Kidney (tissue), 22 donors: ENCODE results near the gene AP3S1. TPM values are rescaled to one million over a fixed set of nuclear protein-coding genes. Genes with fewer than 3 reads are reported as not detected.

Experiments
- DNase-seq, 5 donors: peaks; one replicate each; pipeline ENCODE4 v3.0.0-alpha.2; 2013 to 2020
- FAIRE-seq: peaks from 2 replicates; lab custom pipeline; 2012; peaks lifted over from hg19 to GRCh38; lab: Jason Lieb, UNC
- H3K27ac ChIP-seq, 2 donors: one replicate each; pipeline ENCODE4 v1.7.0; 2013; ENCODE audit warnings: low read depth in 2 of 2, low read length in 2 of 2, inconsistent platforms in 1 of 2
- H3K27me3 ChIP-seq: one replicate; pipeline ENCODE4 v1.7.1; 2013; ENCODE audit warnings: low read length, inconsistent platforms; ENCODE audit not compliant: control insufficient read depth, insufficient read depth
- H3K36me3 ChIP-seq, 3 donors: one replicate each; pipeline versions ENCODE4 v1.7.0 to v1.7.1; 2013; ENCODE audit warnings: low read length in 3 of 3, control low read depth in 1 of 3, inconsistent platforms in 1 of 3; ENCODE audit not compliant: insufficient read depth in 3 of 3, control insufficient read depth in 2 of 3
- H3K4me1 ChIP-seq, 3 donors: one replicate each; pipeline versions ENCODE4 v1.7.0 to v1.7.1; 2013; ENCODE audit warnings: low read length in 3 of 3, inconsistent platforms in 1 of 3, low read depth in 1 of 3; ENCODE audit not compliant: control insufficient read depth in 2 of 3, insufficient read depth in 2 of 3
- H3K4me3 ChIP-seq, 3 donors: one replicate each; pipeline versions ENCODE4 v1.7.0 to v1.8.1; 2013; ENCODE audit warnings: low read length in 3 of 3, control low read depth in 1 of 3, inconsistent platforms in 1 of 3
- H3K9ac ChIP-seq, 3 donors: one replicate each; pipeline versions ENCODE4 v1.7.0 to v1.7.1; 2013; ENCODE audit warnings: low read length in 3 of 3, control low read depth in 1 of 3, inconsistent platforms in 1 of 3
- H3K9me3 ChIP-seq, 3 donors: one replicate each; pipeline versions ENCODE4 v1.7.0 to v1.7.1; 2013; ENCODE audit warnings: low read length in 3 of 3, control low read depth in 1 of 3, inconsistent platforms in 1 of 3; ENCODE audit not compliant: control insufficient read depth in 2 of 3, insufficient read depth in 1 of 3
- intact Hi-C: fragments of 100-400 bp; cut with DNase I; formaldehyde crosslinking; loops from one replicate; pipeline ENCODE4 v1.11.1; 2022
- long read RNA-seq, 10 donors: library from polyadenylated mRNA in 1 of 10; unstranded in 1 of 10; transcript quantifications; one replicate each; pipeline ENCODE4 v2.0.0 and lab custom pipeline, GENCODE V29; 2021 to 2026
- polyA plus RNA-seq: library from polyadenylated mRNA; stranded (reverse); fragments of 350-450 nt; fragmentation: Illumina TruSeq; extraction: RNeasy Lipid Tissue Mini Kit (QIAGEN cat#74804); gene quantifications from one replicate; pipeline ENCODE4 v1.2.3, GENCODE V29; 2014; ENCODE audit warnings: low read depth, low replicate concordance; ENCODE audit not compliant: insufficient read depth
- total RNA-seq: library from RNA; stranded (reverse); fragmentation: NEBNext Ultra II Directional; extraction: Animal tissue kit (Norgen Biotek cat#: 25700); gene quantifications from one replicate; pipeline ENCODE4 v1.2.1, GENCODE V29; 2021
- TF ChIP-seq, protein P1 (sequence below): IDR thresholded peaks from 3 replicates; pipeline ENCODE4 v1.5.1; 2012; ENCODE audit warnings: mild to moderate bottlenecking, moderate library complexity, borderline replicate concordance; ENCODE audit not compliant: insufficient read depth; ENCODE audit errors: extremely low read depth
- donor health status: control.
- donor health status: control.
- donor health status: control.
- donor health status: control.
- donor health status: control.
- donor health status: DM: yes; HTN: yes; CAD: no.
- donor health status: Normal renal cell carcinoma (clear cell type).

The AP3S1 gene
- total RNA-seq (54.1 TPM), polyA plus RNA-seq (50.2 TPM)
- long read RNA-seq, donor 1, transcript AP3S1-201 (6 exons, 1,730 nt), result major isoform, 35 of 35 reads
- long read RNA-seq, donor 1, partial matches to known transcripts, result 0 of 35 reads
- long read RNA-seq, donor 1, other reads (novel, unspliced or antisense), result 0 of 35 reads
- long read RNA-seq, donor 2, transcript AP3S1-201 (6 exons, 1,730 nt), result major isoform, 30 of 31 reads
- long read RNA-seq, donor 2, partial matches to known transcripts, result 0 of 31 reads
- long read RNA-seq, donor 2, other reads (novel, unspliced or antisense), result 0 of 31 reads
- long read RNA-seq, donor 3, transcript AP3S1-201 (6 exons, 1,730 nt), result major isoform, 35 of 78 reads
- long read RNA-seq, donor 3, partial matches to known transcripts, result 43 of 78 reads
- long read RNA-seq, donor 3, other reads (novel, unspliced or antisense), result 0 of 78 reads
- long read RNA-seq, donor 4, transcript AP3S1-201 (6 exons, 1,730 nt), result major isoform, 28 of 29 reads
- long read RNA-seq, donor 4, partial matches to known transcripts, result 0 of 29 reads
- long read RNA-seq, donor 4, other reads (novel, unspliced or antisense), result 0 of 29 reads
- long read RNA-seq, donor 5, partial matches to known transcripts, result 0 of 1 reads
- long read RNA-seq, donor 5, other reads (novel, unspliced or antisense), result 0 of 1 reads
- long read RNA-seq, donor 6, transcript AP3S1-201 (6 exons, 1,730 nt), result major isoform, 57 of 240 reads
- long read RNA-seq, donor 6, partial matches to known transcripts, result 183 of 240 reads
- long read RNA-seq, donor 6, other reads (novel, unspliced or antisense), result 0 of 240 reads
- long read RNA-seq, donor 7, transcript AP3S1-201 (6 exons, 1,730 nt), result major isoform, 34 of 41 reads
- long read RNA-seq, donor 7, partial matches to known transcripts, result 2 of 41 reads
- long read RNA-seq, donor 7, other reads (novel, unspliced or antisense), result 5 of 41 reads
- long read RNA-seq, donor 8, transcript AP3S1-201 (6 exons, 1,730 nt), result major isoform, 25 of 31 reads
- long read RNA-seq, donor 8, partial matches to known transcripts, result 0 of 31 reads
- long read RNA-seq, donor 8, other reads (novel, unspliced or antisense), result 5 of 31 reads
- long read RNA-seq, donor 9, transcript AP3S1-201 (6 exons, 1,730 nt), result major isoform, 23 of 23 reads
- long read RNA-seq, donor 9, partial matches to known transcripts, result 0 of 23 reads
- long read RNA-seq, donor 9, other reads (novel, unspliced or antisense), result 0 of 23 reads
- long read RNA-seq, donor 10, transcript AP3S1-201 (6 exons, 1,730 nt), result major isoform, 24 of 90 reads
- long read RNA-seq, donor 10, partial matches to known transcripts, result 66 of 90 reads
- long read RNA-seq, donor 10, other reads (novel, unspliced or antisense), result 0 of 90 reads

- H3K27me3 ChIP-seq, result no peaks in the 10 kb centered on the region
- FAIRE-seq (no peak), DNase-seq (peak; percentile 94 to 98 (median 97))
- peaks cover 3 to 7% (median 4%) of the 10 kb centered on the region in 3 donors for H3K36me3 ChIP-seq
- TF ChIP-seq, protein P1, sequence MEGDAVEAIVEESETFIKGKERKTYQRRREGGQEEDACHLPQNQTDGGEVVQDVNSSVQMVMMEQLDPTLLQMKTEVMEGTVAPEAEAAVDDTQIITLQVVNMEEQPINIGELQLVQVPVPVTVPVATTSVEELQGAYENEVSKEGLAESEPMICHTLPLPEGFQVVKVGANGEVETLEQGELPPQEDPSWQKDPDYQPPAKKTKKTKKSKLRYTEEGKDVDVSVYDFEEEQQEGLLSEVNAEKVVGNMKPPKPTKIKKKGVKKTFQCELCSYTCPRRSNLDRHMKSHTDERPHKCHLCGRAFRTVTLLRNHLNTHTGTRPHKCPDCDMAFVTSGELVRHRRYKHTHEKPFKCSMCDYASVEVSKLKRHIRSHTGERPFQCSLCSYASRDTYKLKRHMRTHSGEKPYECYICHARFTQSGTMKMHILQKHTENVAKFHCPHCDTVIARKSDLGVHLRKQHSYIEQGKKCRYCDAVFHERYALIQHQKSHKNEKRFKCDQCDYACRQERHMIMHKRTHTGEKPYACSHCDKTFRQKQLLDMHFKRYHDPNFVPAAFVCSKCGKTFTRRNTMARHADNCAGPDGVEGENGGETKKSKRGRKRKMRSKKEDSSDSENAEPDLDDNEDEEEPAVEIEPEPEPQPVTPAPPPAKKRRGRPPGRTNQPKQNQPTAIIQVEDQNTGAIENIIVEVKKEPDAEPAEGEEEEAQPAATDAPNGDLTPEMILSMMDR, result no peak
- H3K4me1 ChIP-seq, result peaks cover 0 to 19% (median 15%) of the 10 kb centered on the region in 3 donors
- intact Hi-C loops, result no loop called here
- no peaks in the 10 kb centered on the region for H3K9me3 ChIP-seq
- peak within 1 kb of the TSS; percentile 95 to 98 for H3K27ac ChIP-seq
- H3K9ac ChIP-seq, result peak within 1 kb of the TSS; percentile 82 to 93 (median 92)
- H3K4me3 ChIP-seq, result peak within 1 kb of the TSS; percentile 92 to 96 (median 93)
Measured at GRCh38 chr5:115841382-115842088, at the start of gene AP3S1, which contains the start of gene ATG12. Gene AP3S1 (plus strand): TSS chr5:115841935. CDS start chr5:115842038, 103 bp downstream. Gene ATG12 (minus strand): TSS chr5:115841565. CDS start chr5:115841552, 13 bp downstream.

DNA sequence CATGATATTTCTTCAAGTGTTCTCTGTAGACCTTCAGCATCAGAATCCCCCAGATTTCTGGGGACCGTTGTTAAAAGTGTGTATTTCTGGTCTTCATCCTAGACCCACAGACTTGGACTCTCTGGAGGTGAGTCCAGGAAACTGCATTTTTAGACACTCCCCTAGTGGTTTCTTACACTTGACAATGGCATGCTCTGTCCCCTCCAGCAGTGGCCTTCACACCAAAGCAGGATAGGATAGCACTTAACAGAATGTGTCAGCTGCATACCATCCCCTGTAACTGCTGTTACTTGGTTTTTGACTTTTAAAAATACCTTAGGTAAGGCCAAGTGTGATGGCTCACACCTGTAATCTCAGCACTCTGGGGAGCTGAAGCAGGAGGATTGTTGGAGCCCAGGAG is 46.0 kb upstream of the AP3S1 start:
- intact Hi-C loops, result no loop called here

More for the DNA sequence above, 46.0 kb upstream of the AP3S1 start:
- DNase-seq (no peak), FAIRE-seq (no peak)
- H3K36me3 ChIP-seq, result no peaks in the 10 kb centered on the region
- no peaks in the 10 kb centered on the region for H3K9me3 ChIP-seq
- no peaks in the 10 kb centered on the region for H3K4me1 ChIP-seq
- TF ChIP-seq, protein P1, result no peak
- no peaks in the 10 kb centered on the region for H3K27me3 ChIP-seq
- H3K4me3 ChIP-seq, result no peak overlapping the region
- H3K27ac ChIP-seq, result no peak overlapping the region
- no peak overlapping the region for H3K9ac ChIP-seq
